GM12872 (cell line): ENCODE results near the gene ZNF263.

Source experiments
- TF ChIP-seq, protein P1 (sequence below): IDR thresholded peaks from 3 replicates; pipeline ENCODE4 v1.5.1; 2011; ENCODE audit warnings: low read depth, mild to moderate bottlenecking, low read length, moderate library complexity; ENCODE audit not compliant: insufficient read depth

The ZNF263 gene

GRCh38 chr16:3246002-3246401, 37.3 kb upstream of the ZNF263 start:
- TF ChIP-seq, protein P1, sequence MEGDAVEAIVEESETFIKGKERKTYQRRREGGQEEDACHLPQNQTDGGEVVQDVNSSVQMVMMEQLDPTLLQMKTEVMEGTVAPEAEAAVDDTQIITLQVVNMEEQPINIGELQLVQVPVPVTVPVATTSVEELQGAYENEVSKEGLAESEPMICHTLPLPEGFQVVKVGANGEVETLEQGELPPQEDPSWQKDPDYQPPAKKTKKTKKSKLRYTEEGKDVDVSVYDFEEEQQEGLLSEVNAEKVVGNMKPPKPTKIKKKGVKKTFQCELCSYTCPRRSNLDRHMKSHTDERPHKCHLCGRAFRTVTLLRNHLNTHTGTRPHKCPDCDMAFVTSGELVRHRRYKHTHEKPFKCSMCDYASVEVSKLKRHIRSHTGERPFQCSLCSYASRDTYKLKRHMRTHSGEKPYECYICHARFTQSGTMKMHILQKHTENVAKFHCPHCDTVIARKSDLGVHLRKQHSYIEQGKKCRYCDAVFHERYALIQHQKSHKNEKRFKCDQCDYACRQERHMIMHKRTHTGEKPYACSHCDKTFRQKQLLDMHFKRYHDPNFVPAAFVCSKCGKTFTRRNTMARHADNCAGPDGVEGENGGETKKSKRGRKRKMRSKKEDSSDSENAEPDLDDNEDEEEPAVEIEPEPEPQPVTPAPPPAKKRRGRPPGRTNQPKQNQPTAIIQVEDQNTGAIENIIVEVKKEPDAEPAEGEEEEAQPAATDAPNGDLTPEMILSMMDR: no peak

DNA sequence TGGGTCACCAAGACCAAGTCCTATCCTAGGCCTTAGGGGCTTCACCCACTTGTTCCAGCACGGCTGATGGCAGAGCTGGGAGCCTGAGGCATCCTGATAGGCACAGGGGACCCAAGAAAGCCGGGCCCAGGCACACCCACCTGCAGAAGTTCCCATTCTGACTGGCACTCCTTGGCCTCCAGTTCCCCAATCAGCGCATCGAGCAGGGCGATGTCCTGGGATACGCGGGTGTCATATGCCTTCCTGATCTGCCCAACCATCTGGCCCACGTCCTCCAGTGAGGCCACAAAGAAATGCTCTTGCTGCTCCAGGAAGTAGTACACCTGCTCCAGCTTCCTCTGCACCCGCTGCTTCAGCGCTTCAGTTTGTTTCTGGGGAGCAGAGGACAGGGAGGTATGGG, 36.4 kb upstream of the ZNF263 start:
- TF ChIP-seq, protein P1: no peak

GRCh38 chr16:3248596-3248995, 34.7 kb upstream of the ZNF263 start:
- TF ChIP-seq, protein P1: no peak

- TF ChIP-seq, protein P1: no peak
These were observed 34.3 kb upstream of the ZNF263 start for GRCh38 chr16:3249020-3249419.

DNA sequence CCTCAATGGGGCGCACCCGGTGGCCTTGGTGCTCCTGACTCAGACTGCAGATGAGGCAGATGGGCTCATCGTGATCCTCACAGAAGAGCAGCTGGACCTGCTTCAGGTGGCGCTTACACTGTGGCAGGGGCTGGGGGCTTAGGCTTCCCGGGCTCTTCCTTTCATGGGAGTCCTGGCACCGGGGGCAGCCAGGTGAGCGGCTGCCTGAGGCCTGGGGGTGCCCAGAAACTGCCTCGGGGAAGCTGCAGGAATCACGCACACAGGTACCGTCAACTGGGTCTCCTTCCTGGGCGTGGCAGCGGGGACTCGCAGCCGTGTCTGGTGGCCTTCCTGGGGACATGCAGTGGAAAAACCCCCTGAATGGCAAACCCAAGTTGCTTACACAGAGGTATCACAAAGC, 33.8 kb upstream of the ZNF263 start:
- TF ChIP-seq, protein P1: no peak

- TF ChIP-seq, protein P1: no peak
These were observed 30.3 kb upstream of the ZNF263 start for GRCh38 chr16:3252967-3253366.

- TF ChIP-seq, protein P1: no peak
These were observed 29.0 kb upstream of the ZNF263 start for GRCh38 chr16:3254309-3254708.
